Stimulated activated naive CD4-positive, alpha-beta T cell treated with Interleukin-2 at 50 U/mL for 16 hours (primary cell): Measurements from ENCODE around the gene ANAPC2.

Experiments used
- DNase-seq: peaks from one replicate; lab custom pipeline; 2025; lab: John Stamatoyannopoulos, UW

Gene ANAPC2

GRCh38 chr9:137227054-137227852, 38.9 kb upstream of the ANAPC2 start, which contains the start of gene RNF224:
Gene RNF224, plus strand, starts transcription at chr9:137227502. Its CDS starts 834 bp downstream, at chr9:137228336.
- peak; percentile 68 for DNase-seq

- DNase-seq = no peak
These were observed 38.1 kb upstream of the ANAPC2 start for GRCh38 chr9:137226338-137227053.

- no peak for DNase-seq
These were observed 37.5 kb upstream of the ANAPC2 start for GRCh38 chr9:137225699-137226331.

- no peak for DNase-seq
These were observed 36.7 kb upstream of the ANAPC2 start, which contains the start of gene CYSRT1 for GRCh38 chr9:137224830-137225694. Gene CYSRT1, plus strand, starts transcription at chr9:137225174. Its CDS starts 448 bp downstream, at chr9:137225622.

- peak; percentile 98 for DNase-seq
These were observed 35.0 kb upstream of the ANAPC2 start for GRCh38 chr9:137223078-137223970.

GRCh38 chr9:137222190-137223077, 34.1 kb upstream of the ANAPC2 start, which contains the start of gene RNF208:
Gene RNF208, minus strand, starts transcription at chr9:137222240. Its CDS starts 1,028 bp downstream, at chr9:137221212.
- DNase-seq = no peak

GRCh38 chr9:137221506-137222111, 33.2 kb upstream of the ANAPC2 start:
- DNase-seq = no peak

GRCh38 chr9:137221095-137221505, 32.7 kb upstream of the ANAPC2 start:
- no peak for DNase-seq

GRCh38 chr9:137220317-137221094, 32.1 kb upstream of the ANAPC2 start:
- no peak for DNase-seq

- no peak for DNase-seq
These were observed 31.5 kb upstream of the ANAPC2 start for GRCh38 chr9:137219757-137220316.

- DNase-seq = no peak
These were observed 30.5 kb upstream of the ANAPC2 start for GRCh38 chr9:137218754-137219271.

- DNase-seq = no peak
These were observed 29.9 kb upstream of the ANAPC2 start for GRCh38 chr9:137218212-137218753.

- no peak for DNase-seq
These were observed 29.2 kb upstream of the ANAPC2 start for GRCh38 chr9:137217276-137218211.

GRCh38 chr9:137216188-137216965, 28.0 kb upstream of the ANAPC2 start:
- no peak for DNase-seq
